Breast epithelium (tissue), 3 donors: Measurements from ENCODE around the gene REC8.
"Not testable (repeated sequence)": the region's sequence is repeated elsewhere in the genome, so short reads cannot be mapped to it uniquely, and the experiment has no call there.

ENCODE experiments used
- POLR2A ChIP-seq: fragments of 450-650 bp; IDR thresholded peaks from one replicate; pipeline ENCODE4 v1.6.1; 2016; ENCODE audit warnings: antibody characterized with exemption, mild to moderate bottlenecking, moderate library complexity
- POLR2AphosphoS5 ChIP-seq, 3 donors: sonication (generic); formaldehyde crosslinking; IDR thresholded peaks; one replicate each; pipeline ENCODE4 v1.6.1; 2017; ENCODE audit warnings: antibody characterized with exemption in 3 of 3
- TF ChIP-seq, protein P1 (sequence below), 3 donors: fragments of 450-650 bp; IDR thresholded peaks; one replicate each; pipeline ENCODE4 v1.5.1; 2016 to 2017; ENCODE audit warnings: antibody characterized with exemption in 3 of 3, mild to moderate bottlenecking in 3 of 3, moderate library complexity in 3 of 3

DNA sequence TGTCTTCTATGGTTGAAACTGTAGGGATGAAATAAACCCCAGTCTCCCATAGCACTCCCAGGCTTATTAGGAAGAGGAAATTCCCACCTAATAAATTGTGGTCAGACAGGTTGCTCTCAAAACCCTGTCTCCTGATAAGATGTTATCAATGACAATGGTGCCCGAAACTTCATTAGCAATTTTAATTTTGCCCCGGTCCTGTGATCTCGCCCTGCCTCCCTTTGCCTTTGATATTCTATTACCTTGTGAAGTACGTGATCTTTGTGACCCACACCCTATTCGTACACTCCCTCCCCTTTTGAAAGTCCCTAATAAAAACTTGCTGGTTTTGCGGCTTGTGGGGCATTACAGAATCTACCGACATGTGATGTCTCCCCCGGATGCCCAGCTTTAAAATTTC, 30.7 kb downstream of the REC8 start:
- TF ChIP-seq, protein P1, sequence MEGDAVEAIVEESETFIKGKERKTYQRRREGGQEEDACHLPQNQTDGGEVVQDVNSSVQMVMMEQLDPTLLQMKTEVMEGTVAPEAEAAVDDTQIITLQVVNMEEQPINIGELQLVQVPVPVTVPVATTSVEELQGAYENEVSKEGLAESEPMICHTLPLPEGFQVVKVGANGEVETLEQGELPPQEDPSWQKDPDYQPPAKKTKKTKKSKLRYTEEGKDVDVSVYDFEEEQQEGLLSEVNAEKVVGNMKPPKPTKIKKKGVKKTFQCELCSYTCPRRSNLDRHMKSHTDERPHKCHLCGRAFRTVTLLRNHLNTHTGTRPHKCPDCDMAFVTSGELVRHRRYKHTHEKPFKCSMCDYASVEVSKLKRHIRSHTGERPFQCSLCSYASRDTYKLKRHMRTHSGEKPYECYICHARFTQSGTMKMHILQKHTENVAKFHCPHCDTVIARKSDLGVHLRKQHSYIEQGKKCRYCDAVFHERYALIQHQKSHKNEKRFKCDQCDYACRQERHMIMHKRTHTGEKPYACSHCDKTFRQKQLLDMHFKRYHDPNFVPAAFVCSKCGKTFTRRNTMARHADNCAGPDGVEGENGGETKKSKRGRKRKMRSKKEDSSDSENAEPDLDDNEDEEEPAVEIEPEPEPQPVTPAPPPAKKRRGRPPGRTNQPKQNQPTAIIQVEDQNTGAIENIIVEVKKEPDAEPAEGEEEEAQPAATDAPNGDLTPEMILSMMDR (IDR thresholded peaks at IDR 0.05), result not testable (repeated sequence)
- not testable (repeated sequence) for TF ChIP-seq POLR2A; POLR2AphosphoS5 (IDR thresholded peaks at IDR 0.05)
